RWPE2 (cell line): ENCODE data around the gene SVEP1.

ENCODE experiments used
- ATAC-seq: fragments of 200-7000 bp; cut with Tn5 transposase; 3 replicates; pipeline ENCODE4 v1.9.1; 2021; ENCODE audit warnings: low read depth
- DNase-seq: peaks from one replicate; pipeline ENCODE4 v3.0.0-alpha.2; 2020; ENCODE audit warnings: low spot score
- H3K27ac ChIP-seq: fragments of 450-650 bp; 2 replicates; pipeline ENCODE4 v1.5.1; 2017; ENCODE audit warnings: mild to moderate bottlenecking; ENCODE audit not compliant: poor library complexity, severe bottlenecking
- H3K27me3 ChIP-seq: fragments of 250-450 bp; sonication (Bioruptor Pico); 2 replicates; pipeline ENCODE4 v1.5.1; 2021; ENCODE audit warnings: mild to moderate bottlenecking, moderate library complexity; ENCODE audit not compliant: insufficient read depth, poor library complexity, severe bottlenecking
- H3K36me3 ChIP-seq: fragments of 250-450 bp; sonication (Bioruptor Pico); 2 replicates; pipeline ENCODE4 v1.5.1; 2020; ENCODE audit warnings: low read depth, mild to moderate bottlenecking, moderate library complexity
- H3K4me1 ChIP-seq: fragments of 250-450 bp; sonication (Bioruptor Pico); 2 replicates; pipeline ENCODE4 v1.5.1; 2021; ENCODE audit warnings: mild to moderate bottlenecking, moderate library complexity; ENCODE audit not compliant: insufficient read depth, poor library complexity, severe bottlenecking
- H3K4me3 ChIP-seq: fragments of 250-450 bp; sonication (Bioruptor Pico); 2 replicates; pipeline ENCODE4 v1.5.1; 2021; ENCODE audit warnings: mild to moderate bottlenecking, moderate library complexity; ENCODE audit not compliant: severe bottlenecking
- H3K9me3 ChIP-seq: fragments of 250-450 bp; sonication (Bioruptor Pico); 2 replicates; pipeline ENCODE4 v1.5.1; 2021; ENCODE audit warnings: mild to moderate bottlenecking, moderate library complexity; ENCODE audit not compliant: severe bottlenecking
- TF ChIP-seq, protein P1 (sequence below): fragments of 450-650 bp; IDR thresholded peaks from one replicate; pipeline ENCODE4 v1.5.1; 2017; ENCODE audit warnings: mild to moderate bottlenecking, moderate library complexity; ENCODE audit not compliant: poor library complexity, severe bottlenecking

The SVEP1 gene

GRCh38 chr9:110443866-110444220, 135.7 kb downstream of the SVEP1 start:
- Histone ChIP-seq H3K27ac (peak overlapping the region; percentile 77), H3K4me1 (peaks cover 19% of the 10 kb centered on the region), H3K27me3 (no peaks in the 10 kb centered on the region), H3K4me3 (no peak overlapping the region), H3K9me3 (peaks cover 2% of the 10 kb centered on the region), H3K36me3 (no peaks in the 10 kb centered on the region)
- no peak for DNase-seq
- TF ChIP-seq, protein P1, sequence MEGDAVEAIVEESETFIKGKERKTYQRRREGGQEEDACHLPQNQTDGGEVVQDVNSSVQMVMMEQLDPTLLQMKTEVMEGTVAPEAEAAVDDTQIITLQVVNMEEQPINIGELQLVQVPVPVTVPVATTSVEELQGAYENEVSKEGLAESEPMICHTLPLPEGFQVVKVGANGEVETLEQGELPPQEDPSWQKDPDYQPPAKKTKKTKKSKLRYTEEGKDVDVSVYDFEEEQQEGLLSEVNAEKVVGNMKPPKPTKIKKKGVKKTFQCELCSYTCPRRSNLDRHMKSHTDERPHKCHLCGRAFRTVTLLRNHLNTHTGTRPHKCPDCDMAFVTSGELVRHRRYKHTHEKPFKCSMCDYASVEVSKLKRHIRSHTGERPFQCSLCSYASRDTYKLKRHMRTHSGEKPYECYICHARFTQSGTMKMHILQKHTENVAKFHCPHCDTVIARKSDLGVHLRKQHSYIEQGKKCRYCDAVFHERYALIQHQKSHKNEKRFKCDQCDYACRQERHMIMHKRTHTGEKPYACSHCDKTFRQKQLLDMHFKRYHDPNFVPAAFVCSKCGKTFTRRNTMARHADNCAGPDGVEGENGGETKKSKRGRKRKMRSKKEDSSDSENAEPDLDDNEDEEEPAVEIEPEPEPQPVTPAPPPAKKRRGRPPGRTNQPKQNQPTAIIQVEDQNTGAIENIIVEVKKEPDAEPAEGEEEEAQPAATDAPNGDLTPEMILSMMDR = no peak
- peak; percentile 17; the same call in 2 of the 3 replicates for ATAC-seq

- no peaks in the 10 kb centered on the region for H3K27me3 ChIP-seq
- peak; percentile 68; the same call in 2 of the 3 replicates for ATAC-seq
Observed at GRCh38 chr9:110443146-110443865, 136.2 kb downstream of the SVEP1 start.

GRCh38 chr9:110440796-110441195, 138.7 kb downstream of the SVEP1 start:
- TF ChIP-seq, protein P1 = no peak
- Histone ChIP-seq H3K4me1 (peaks cover 19% of the 10 kb centered on the region), H3K4me3 (no peak overlapping the region), H3K27me3 (no peaks in the 10 kb centered on the region), H3K9me3 (no peaks in the 10 kb centered on the region), H3K27ac (no peak overlapping the region), H3K36me3 (no peaks in the 10 kb centered on the region)
- DNase-seq = no peak
- no peak for ATAC-seq

More at GRCh38 chr9:110443146-110443865, 136.2 kb downstream of the SVEP1 start:
- DNase-seq = no peak
- Histone ChIP-seq H3K36me3 (no peaks in the 10 kb centered on the region), H3K9me3 (peaks cover 2% of the 10 kb centered on the region), H3K4me3 (no peak overlapping the region), H3K4me1 (peaks cover 19% of the 10 kb centered on the region), H3K27ac (peak overlapping the region; percentile 77)
- TF ChIP-seq, protein P1 = no peak

GRCh38 chr9:110440172-110440571, 139.4 kb downstream of the SVEP1 start:
- no peaks in the 10 kb centered on the region for H3K9me3 ChIP-seq
- H3K36me3 ChIP-seq = no peaks in the 10 kb centered on the region
- DNase-seq (no peak), ATAC-seq (peak; percentile 59; the same call in 2 of the 3 replicates)
- no peak overlapping the region for H3K27ac ChIP-seq
- H3K27me3 ChIP-seq = no peaks in the 10 kb centered on the region
- H3K4me3 ChIP-seq = no peak overlapping the region
- TF ChIP-seq, protein P1 = no peak
- peaks cover 19% of the 10 kb centered on the region for H3K4me1 ChIP-seq

DNA sequence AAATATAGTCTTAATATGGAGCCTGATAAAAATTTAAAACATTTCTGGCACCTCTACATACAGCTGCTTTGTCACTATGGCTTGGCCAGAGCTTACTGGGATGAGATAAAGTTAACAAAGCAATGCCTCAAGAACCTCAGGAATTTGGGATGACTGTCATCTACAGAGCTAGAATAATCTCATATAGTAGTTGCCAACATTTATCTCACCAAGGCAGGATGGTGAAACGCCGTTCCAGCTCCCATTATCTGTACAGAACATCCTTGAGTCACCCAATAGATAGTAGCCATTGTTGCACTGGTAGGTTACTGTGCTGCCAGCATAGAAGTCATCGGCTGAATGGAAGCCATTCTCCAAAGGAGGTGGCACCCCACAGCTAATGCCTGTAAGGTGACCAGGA, 147.3 kb downstream of the SVEP1 start:
- DNase-seq = no peak
- no peak for ATAC-seq
- H3K9me3 ChIP-seq = no peaks in the 10 kb centered on the region
- no peak overlapping the region for H3K4me3 ChIP-seq
- TF ChIP-seq, protein P1 = no peak
- H3K36me3 ChIP-seq = no peaks in the 10 kb centered on the region
- no peak overlapping the region for H3K27ac ChIP-seq
- H3K4me1 ChIP-seq = no peaks in the 10 kb centered on the region
- no peaks in the 10 kb centered on the region for H3K27me3 ChIP-seq
